Muscle of arm (tissue), 12 donors: Measurements from ENCODE around the gene A3GALT2. TPM values are rescaled to one million over a fixed set of nuclear protein-coding genes. Genes with fewer than 3 reads are reported as not detected.
"Not testable (repeated sequence)": the region's sequence is repeated elsewhere in the genome, so short reads cannot be mapped to it uniquely, and the experiment has no call there.

ENCODE experiments used
- DNase-seq: peaks from one replicate; pipeline ENCODE4 v3.0.0-alpha.2; 2013
- polyA plus RNA-seq, 12 donors: library from polyadenylated mRNA; unstranded; fragments of 120-200 nt; gene quantifications; one replicate each; pipeline ENCODE4 v1.2.1, GENCODE V29; 2013; ENCODE audit not compliant: insufficient read length in 12 of 12

A3GALT2 gene
- polyA plus RNA-seq, 12 donors: not detected

GRCh38 chr1:33314416-33314815, 6.5 kb downstream of the A3GALT2 start:
- DNase-seq: no peak

GRCh38 chr1:33312413-33312749, 8.5 kb downstream of the A3GALT2 start:
- DNase-seq: no peak

GRCh38 chr1:33311706-33312412, 9.0 kb downstream of the A3GALT2 start:
- no peak for DNase-seq

- no peak for DNase-seq
Measured at GRCh38 chr1:33310702-33311101, 10.2 kb downstream of the A3GALT2 start.

GRCh38 chr1:33309351-33309750, 11.5 kb downstream of the A3GALT2 start:
- DNase-seq: not testable (repeated sequence)

GRCh38 chr1:33307494-33307864, 13.4 kb downstream of the A3GALT2 start:
- DNase-seq: no peak

- DNase-seq: peak; percentile 46
Measured at GRCh38 chr1:33306653-33307493, 14.0 kb downstream of the A3GALT2 start.

GRCh38 chr1:33305816-33306652, 14.9 kb downstream of the A3GALT2 start:
- no peak for DNase-seq

GRCh38 chr1:33305016-33305415, 15.9 kb downstream of the A3GALT2 start:
- DNase-seq: no peak

GRCh38 chr1:33302325-33302724, 18.6 kb downstream of the A3GALT2 start:
- no peak for DNase-seq

- DNase-seq: no peak
Measured at GRCh38 chr1:33301273-33301984, 19.5 kb downstream of the A3GALT2 start.

GRCh38 chr1:33300673-33301072, 20.2 kb downstream of the A3GALT2 start:
- peak; percentile 57 for DNase-seq

GRCh38 chr1:33299461-33300155, 21.3 kb downstream of the A3GALT2 start:
- DNase-seq: no peak

GRCh38 chr1:33298623-33299277, 22.1 kb downstream of the A3GALT2 start:
- DNase-seq: peak; percentile 41

GRCh38 chr1:33297911-33298622, 22.8 kb downstream of the A3GALT2 start:
- DNase-seq: no peak

- DNase-seq: no peak
Measured at GRCh38 chr1:33296824-33297223, 24.1 kb downstream of the A3GALT2 start.

- DNase-seq: no peak
Measured at GRCh38 chr1:33296082-33296458, 24.8 kb downstream of the A3GALT2 start.

- DNase-seq: peak; percentile 86
Measured at GRCh38 chr1:33295450-33296081, 25.3 kb downstream of the A3GALT2 start.

GRCh38 chr1:33295023-33295422, 25.9 kb downstream of the A3GALT2 start:
- no peak for DNase-seq
